Liver (tissue), 9 donors: ENCODE results near the gene GPR161. TPM values are rescaled to one million over a fixed set of nuclear protein-coding genes. Genes with fewer than 3 reads are reported as not detected.

Experiments
- DNase-seq: peaks from one replicate; pipeline ENCODE4 v3.0.0-alpha.2; 2017; ENCODE audit warnings: low spot score
- H3K27ac ChIP-seq, 2 donors: one replicate each; pipeline ENCODE4 v1.7.0; 2013; ENCODE audit warnings: inconsistent platforms in 2 of 2, low read length in 2 of 2, control low read depth in 1 of 2, low read depth in 1 of 2, mild to moderate bottlenecking in 1 of 2
- H3K27me3 ChIP-seq, 4 donors: one replicate each; pipeline versions ENCODE4 v1.6.1 to v1.7.0; 2013; ENCODE audit warnings: low read length in 3 of 4, inconsistent platforms in 1 of 4, mild to moderate bottlenecking in 1 of 4, moderate library complexity in 1 of 4; ENCODE audit not compliant: control insufficient read depth in 4 of 4, insufficient read depth in 4 of 4
- H3K36me3 ChIP-seq, 4 donors: one replicate each; pipeline versions ENCODE4 v1.6.1 to v1.7.0; 2013; ENCODE audit warnings: low read length in 3 of 4, mild to moderate bottlenecking in 3 of 4, low read depth in 1 of 4, moderate library complexity in 1 of 4; ENCODE audit not compliant: control insufficient read depth in 4 of 4, insufficient read depth in 3 of 4
- H3K4me1 ChIP-seq, 4 donors: one replicate each; pipeline versions ENCODE4 v1.6.1 to v1.7.0; 2013; ENCODE audit warnings: low read length in 3 of 4, mild to moderate bottlenecking in 3 of 4, moderate library complexity in 1 of 4; ENCODE audit not compliant: control insufficient read depth in 4 of 4, insufficient read depth in 4 of 4
- H3K4me3 ChIP-seq, 3 donors: one replicate each; pipeline versions ENCODE4 v1.6.1 to v1.7.0; 2013; ENCODE audit warnings: low read length in 3 of 3, control low read depth in 1 of 3, low read depth in 1 of 3, mild to moderate bottlenecking in 1 of 3
- H3K9ac ChIP-seq, 2 donors: one replicate each; pipeline ENCODE4 v1.7.0; 2013; ENCODE audit warnings: low read length in 2 of 2, mild to moderate bottlenecking in 2 of 2, moderate library complexity in 2 of 2, control low read depth in 1 of 2, low read depth in 1 of 2
- H3K9me3 ChIP-seq, 4 donors: one replicate each; pipeline versions ENCODE4 v1.6.1 to v1.7.0; 2013; ENCODE audit warnings: low read length in 3 of 4; ENCODE audit not compliant: control insufficient read depth in 4 of 4
- ATF3 ChIP-seq: IDR thresholded peaks from 2 replicates; pipeline ENCODE4 v1.6.1; 2016; ENCODE audit warnings: antibody characterized with exemption
- CTCF ChIP-seq: fragments of 150-350 bp; IDR thresholded peaks from 2 replicates; pipeline ENCODE4 v1.5.1; 2017; ENCODE audit warnings: improper control_type of control experiment, low read depth, low read length; ENCODE audit not compliant: missing input control
- EGR1 ChIP-seq, 2 donors: IDR thresholded peaks; 2 replicates each; pipeline ENCODE4 v1.6.1; 2016 to 2018; ENCODE audit warnings: antibody characterized with exemption in 2 of 2, low read depth in 2 of 2
- FOXA1 ChIP-seq: IDR thresholded peaks from 2 replicates; pipeline ENCODE4 v1.6.1; 2016; ENCODE audit warnings: antibody characterized with exemption
- FOXA2 ChIP-seq: IDR thresholded peaks from 2 replicates; pipeline ENCODE4 v1.6.1; 2016; ENCODE audit warnings: antibody characterized with exemption
- GABPA ChIP-seq, 2 donors: IDR thresholded peaks in 1 of 2; conservative IDR thresholded peaks in 1 of 2; 2 replicates each; pipeline ENCODE4 v1.6.1; 2016; ENCODE audit warnings: antibody characterized with exemption in 2 of 2, mild to moderate bottlenecking in 1 of 2, moderate library complexity in 1 of 2
- HNF4A ChIP-seq, 2 donors: conservative IDR thresholded peaks; 2 replicates each; pipeline ENCODE4 v1.6.1; 2016; ENCODE audit warnings: antibody characterized with exemption in 2 of 2, mild to moderate bottlenecking in 2 of 2
- HNF4G ChIP-seq: IDR thresholded peaks from 2 replicates; pipeline ENCODE4 v1.6.1; 2016; ENCODE audit warnings: antibody characterized with exemption
- JUND ChIP-seq, 2 donors: IDR thresholded peaks; 2 replicates each; pipeline ENCODE4 v1.6.1; 2016; ENCODE audit warnings: antibody characterized with exemption in 2 of 2
- NR2F2 ChIP-seq: IDR thresholded peaks from 2 replicates; pipeline ENCODE4 v1.6.1; 2016; ENCODE audit warnings: antibody characterized with exemption
- RAD21 ChIP-seq, 2 donors: IDR thresholded peaks; 2 replicates each; pipeline ENCODE4 v1.6.1; 2016; ENCODE audit warnings: antibody characterized with exemption in 2 of 2, mild to moderate bottlenecking in 2 of 2
- REST ChIP-seq: IDR thresholded peaks from 2 replicates; pipeline ENCODE4 v1.6.1; 2016; ENCODE audit warnings: antibody characterized with exemption, mild to moderate bottlenecking
- RXRA ChIP-seq, 2 donors: IDR thresholded peaks; 2 replicates each; pipeline ENCODE4 v1.6.1; 2017 to 2018; ENCODE audit warnings: antibody characterized with exemption in 2 of 2, mild to moderate bottlenecking in 1 of 2
- SP1 ChIP-seq: IDR thresholded peaks from 2 replicates; pipeline ENCODE4 v1.6.1; 2018; ENCODE audit warnings: antibody characterized with exemption, mild to moderate bottlenecking
- TAF1 ChIP-seq: conservative IDR thresholded peaks from 2 replicates; pipeline ENCODE4 v1.6.1; 2016; ENCODE audit warnings: antibody characterized with exemption, mild to moderate bottlenecking
- YY1 ChIP-seq: IDR thresholded peaks from 2 replicates; pipeline ENCODE4 v1.6.1; 2016; ENCODE audit warnings: antibody characterized with exemption, mild to moderate bottlenecking
- WGBS: extraction: QIAGEN DNeasy Blood & Tissue Kit; methylation state at CpG from one replicate; pipeline ENCODE4 v1.1.7; 2013; 5-methylcytosine and 5-hydroxymethylcytosine counted together
- polyA plus RNA-seq, 2 donors: library from polyadenylated mRNA; stranded (reverse) in 1 of 2; unstranded in 1 of 2; fragments of 200-250 nt in 1 of 2; fragments of >200 nt in 1 of 2; fragmentation: Nextera tagmentation in 1 of 2; extraction: Ambion mirVana in 1 of 2; gene quantifications; one replicate each; pipeline versions ENCODE4 v1.2.1 to v1.2.3, GENCODE V29; 2013 to 2015
- total RNA-seq, 2 donors: library from RNA; depleted of rRNA; stranded (reverse); fragments of >200 nt; gene quantifications; one replicate each; pipeline ENCODE4 v1.2.3, GENCODE V29; 2014
- donor health status: healthy.
- donor health status: healthy.
- donor health status: healthy.
- donor health status: healthy.
- donor health status: healthy.

GPR161 gene
- total and polyA plus RNA-seq, 4 donors: 0.33 to 1.1 (median 0.73) TPM

- no peak for DNase-seq
- H3K9me3 ChIP-seq: no peaks in the 10 kb centered on the region
- H3K27ac ChIP-seq: no peak overlapping the region
- no peaks in the 10 kb centered on the region for H3K27me3 ChIP-seq
- H3K36me3 ChIP-seq: no peaks in the 10 kb centered on the region
- H3K4me1 ChIP-seq: no peaks in the 10 kb centered on the region
- WGBS: 98% methylated on average over 1 of the region's 1 CpG
- H3K9ac ChIP-seq: no peak overlapping the region
- TF ChIP-seq SP1 (no peak), JUND (IDR thresholded peaks at IDR 0.05) (no peak), GABPA (IDR thresholded peaks at IDR 0.05 in 1 of 2, conservative IDR thresholded peaks at IDR 0.05 in 1 of 2) (no peak), CTCF (no peak), FOXA1 (no peak), EGR1 (IDR thresholded peaks at IDR 0.05; ENCODE audit: low read depth in 2 of 2) (no peak), TAF1 (no peak), ATF3 (no peak), HNF4A (conservative IDR thresholded peaks at IDR 0.05) (no peak), YY1 (no peak), REST (no peak), HNF4G (no peak), FOXA2 (no peak)
- no peak overlapping the region for H3K4me3 ChIP-seq
These were observed 13.6 kb upstream of the GPR161 start for GRCh38 chr1:168150283-168150682.

- WGBS: 79% methylated on average over 4 of the region's 4 CpGs
- no peak for DNase-seq
- TF ChIP-seq GABPA (IDR thresholded peaks at IDR 0.05 in 1 of 2, conservative IDR thresholded peaks at IDR 0.05 in 1 of 2): no peak
- Histone ChIP-seq H3K4me3 (no peak overlapping the region), H3K27ac (no peak overlapping the region), H3K27me3 (no peaks in the 10 kb centered on the region), H3K9me3 (no peaks in the 10 kb centered on the region), H3K9ac (no peak overlapping the region), H3K36me3 (no peaks in the 10 kb centered on the region), H3K4me1 (no peaks in the 10 kb centered on the region)
These were observed 12.2 kb upstream of the GPR161 start for GRCh38 chr1:168148916-168149315.

- DNase-seq: no peak
- H3K4me3 ChIP-seq: no peak overlapping the region
- H3K4me1 ChIP-seq: no peaks in the 10 kb centered on the region
- H3K27me3 ChIP-seq: no peaks in the 10 kb centered on the region
- H3K27ac ChIP-seq: no peak overlapping the region
- H3K36me3 ChIP-seq: no peaks in the 10 kb centered on the region
- H3K9ac ChIP-seq: no peak overlapping the region
- no peaks in the 10 kb centered on the region for H3K9me3 ChIP-seq
- no peak for TF ChIP-seq SP1
- no peak for TF ChIP-seq NR2F2
- TF ChIP-seq RAD21 (IDR thresholded peaks at IDR 0.05): no peak
- no peak for TF ChIP-seq RXRA (IDR thresholded peaks at IDR 0.05)
- no peak for TF ChIP-seq EGR1 (IDR thresholded peaks at IDR 0.05; ENCODE audit: low read depth in 2 of 2)
- 71% methylated on average over 11 of the region's 11 CpGs for WGBS
These were observed 9.9 kb upstream of the GPR161 start for GRCh38 chr1:168146626-168147025.
